GM23338 (cell line): ENCODE data around the gene GAREM1. TPM values are rescaled to one million over a fixed set of nuclear protein-coding genes. Genes with fewer than 3 reads are reported as not detected.

Experiments
- ATAC-seq: fragments of 200-7000 bp; cut with Tn5 transposase; 3 replicates; pipeline ENCODE4 v1.9.1; 2020
- DNase-seq: peaks from one replicate; pipeline ENCODE4 v3.0.0-alpha.2; 2015; ENCODE audit warnings: low spot score
- H2AFZ ChIP-seq: fragments of 200-600 bp; sonication (generic); 2 replicates; pipeline ENCODE4 v1.8.0; 2016; ENCODE audit warnings: antibody characterized with exemption, mild to moderate bottlenecking, moderate library complexity
- H3F3A ChIP-seq: fragments of 200-600 bp; sonication (generic); replicated peaks from 2 replicates; pipeline ENCODE4 v1.8.0; 2017; ENCODE audit warnings: antibody characterized with exemption, mixed run types, low read depth
- H3K27ac ChIP-seq: fragments of 200-600 bp; sonication (generic); 2 replicates; pipeline ENCODE4 v1.6.1; 2016; ENCODE audit warnings: low read depth
- H3K27me3 ChIP-seq: fragments of 200-600 bp; sonication (generic); 2 replicates; pipeline ENCODE4 v1.8.0; 2016; ENCODE audit warnings: mild to moderate bottlenecking, mixed run types, moderate library complexity; ENCODE audit not compliant: insufficient read depth
- H3K36me3 ChIP-seq: fragments of 200-600 bp; sonication (generic); 2 replicates; pipeline ENCODE4 v1.8.0; 2016; ENCODE audit warnings: mild to moderate bottlenecking; ENCODE audit not compliant: insufficient read depth
- H3K4me1 ChIP-seq: fragments of 200-600 bp; sonication (generic); 2 replicates; pipeline ENCODE4 v1.8.0; 2016; ENCODE audit warnings: mild to moderate bottlenecking, moderate library complexity; ENCODE audit not compliant: insufficient read depth
- H3K4me2 ChIP-seq: fragments of 200-600 bp; sonication (generic); 2 replicates; pipeline ENCODE4 v1.7.1; 2017; ENCODE audit warnings: mixed run types
- H3K4me3 ChIP-seq: fragments of 200-600 bp; sonication (generic); 2 replicates; pipeline ENCODE4 v1.6.1; 2016; ENCODE audit warnings: mixed run types
- H3K79me2 ChIP-seq: fragments of 200-600 bp; sonication (generic); replicated peaks from 2 replicates; pipeline ENCODE4 v1.8.0; 2017; ENCODE audit warnings: mild to moderate bottlenecking; ENCODE audit not compliant: insufficient read depth
- H3K9me2 ChIP-seq: fragments of 200-600 bp; sonication (generic); 2 replicates; pipeline ENCODE4 v1.8.0; 2017; ENCODE audit not compliant: insufficient read depth
- H4K20me1 ChIP-seq: fragments of 200-600 bp; sonication (generic); replicated peaks from 2 replicates; pipeline ENCODE4 v1.8.0; 2017; ENCODE audit warnings: mild to moderate bottlenecking; ENCODE audit not compliant: insufficient read depth
- H3K27ac Mint-ChIP-seq: 2 replicates; pipeline ENCODE4 v1.8.0; 2020; ENCODE audit warnings: inconsistent platforms, mild to moderate bottlenecking, moderate library complexity, mixed read lengths
- H3K27me3 Mint-ChIP-seq: 3 replicates; pipeline ENCODE4 v1.8.0; 2022; ENCODE audit warnings: low read depth, mild to moderate bottlenecking, moderate library complexity, mixed read lengths, inconsistent platforms; ENCODE audit not compliant: insufficient read depth, poor library complexity
- H3K36me3 Mint-ChIP-seq: 3 replicates; pipeline ENCODE4 v1.8.0; 2021; ENCODE audit warnings: low read depth, mild to moderate bottlenecking, inconsistent platforms, moderate library complexity, mixed read lengths
- H3K4me1 Mint-ChIP-seq: 3 replicates; pipeline ENCODE4 v1.8.0; 2020; ENCODE audit warnings: mild to moderate bottlenecking, inconsistent platforms, mixed read lengths
- H3K4me3 Mint-ChIP-seq: 3 replicates; pipeline ENCODE4 v1.8.0; 2021; ENCODE audit warnings: moderate library complexity, mild to moderate bottlenecking, inconsistent platforms, mixed read lengths
- H3K9me3 Mint-ChIP-seq: 3 replicates; pipeline ENCODE4 v1.8.0; 2020; ENCODE audit warnings: moderate library complexity, mild to moderate bottlenecking, inconsistent platforms, mixed read lengths
- CREB1 ChIP-seq: fragments of 250-450 bp; sonication (Bioruptor Pico); IDR thresholded peaks from 2 replicates; pipeline ENCODE4 v1.5.0; 2020; ENCODE audit warnings: low read depth, mild to moderate bottlenecking, moderate library complexity
- CTCF ChIP-seq, 2 experiments: fragments of 200-600 bp in 1 of 2; sonication (generic) in 1 of 2; conservative IDR thresholded peaks; 2 replicates each; pipeline versions ENCODE4 v1.5.1 to v1.6.1; 2016 to 2017; ENCODE audit warnings: antibody characterized with exemption in 2 of 2, low read depth in 2 of 2, mild to moderate bottlenecking in 2 of 2, moderate library complexity in 1 of 2
- EZH2 ChIP-seq: fragments of 200-600 bp; sonication (generic); IDR thresholded peaks from one replicate; pipeline ENCODE4 v1.8.0; 2017; ENCODE audit warnings: antibody characterized with exemption, mild to moderate bottlenecking, low read depth; ENCODE audit not compliant: unreplicated experiment
- EZH2phosphoT487 ChIP-seq: fragments of 200-600 bp; sonication (generic); IDR thresholded peaks from one replicate; pipeline ENCODE4 v1.8.1; 2018; ENCODE audit warnings: antibody characterized with exemption; ENCODE audit not compliant: unreplicated experiment
- JUNB ChIP-seq: IDR thresholded peaks from one replicate; pipeline ENCODE4 v1.6.1; 2016; ENCODE audit warnings: antibody characterized with exemption; ENCODE audit not compliant: unreplicated experiment
- NANOG ChIP-seq: IDR thresholded peaks from 2 replicates; pipeline ENCODE4 v1.6.1; 2016; ENCODE audit warnings: antibody characterized with exemption, borderline replicate concordance
- POLR2AphosphoS5 ChIP-seq: IDR thresholded peaks from 2 replicates; pipeline ENCODE4 v1.6.1; 2016; ENCODE audit warnings: antibody characterized with exemption, low read depth
- STAT1 ChIP-seq: IDR thresholded peaks from one replicate; pipeline ENCODE4 v1.6.1; 2016; ENCODE audit warnings: antibody characterized with exemption; ENCODE audit not compliant: unreplicated experiment
- ZNF114 ChIP-seq: fragments of 250-450 bp; sonication (Bioruptor Pico); IDR thresholded peaks from 2 replicates; pipeline ENCODE4 v1.5.0; 2020; ENCODE audit warnings: mild to moderate bottlenecking, moderate library complexity
- ZNF331 ChIP-seq: fragments of 250-450 bp; sonication (Bioruptor Pico); IDR thresholded peaks from 2 replicates; pipeline ENCODE4 v1.5.0; 2020; ENCODE audit warnings: low read depth, mild to moderate bottlenecking, moderate library complexity
- polyA plus RNA-seq: library from polyadenylated mRNA; unstranded; fragments of >200 nt; fragmentation: Nextera tagmentation; extraction: Ambion mirVana; gene quantifications from 2 replicates; pipeline ENCODE4 v1.2.1, GENCODE V29; 2016
- total RNA-seq: library from RNA; depleted of rRNA; stranded (reverse); fragments of >200 nt; shearing (Covaris generic); gene quantifications from 2 replicates; pipeline ENCODE4 v1.2.3, GENCODE V29; 2014
- TF ChIP-seq, protein P1 (sequence below): fragments of 250-450 bp; sonication (Bioruptor Pico); IDR thresholded peaks from 2 replicates; pipeline ENCODE4 v1.5.0; 2020; ENCODE audit warnings: mild to moderate bottlenecking, moderate library complexity
- TF ChIP-seq, protein P2 (sequence below): IDR thresholded peaks from one replicate; pipeline ENCODE4 v1.6.1; 2018; ENCODE audit warnings: antibody characterized with exemption; ENCODE audit not compliant: unreplicated experiment
- TF ChIP-seq, protein P3 (sequence below): IDR thresholded peaks from 2 replicates; pipeline ENCODE4 v1.6.1; 2016; ENCODE audit warnings: antibody characterized with exemption

The GAREM1 gene
- total and polyA plus RNA-seq, 2 experiments from 2014 or later = 2.7 to 6.0 TPM

DNA sequence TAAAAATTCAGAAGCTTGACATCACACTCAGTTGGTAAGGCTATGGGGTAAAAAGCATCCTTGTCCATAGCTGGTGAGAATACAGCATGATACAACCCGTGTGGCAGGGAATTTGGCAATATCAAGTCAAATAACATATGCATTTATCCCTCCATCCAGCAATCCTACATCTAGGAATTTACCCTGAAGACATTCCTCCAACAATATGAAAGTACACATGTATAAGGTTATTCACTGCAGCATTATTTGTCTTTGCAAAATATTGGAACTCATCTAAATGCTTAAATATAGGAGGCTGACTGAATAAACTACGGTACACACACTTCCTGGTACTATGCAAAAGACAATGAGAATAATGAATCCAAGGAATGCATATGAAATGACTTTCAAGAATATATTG lies 179.9 kb downstream of the GAREM1 start:
- Mint-ChIP-seq H3K27ac (no peak overlapping the region), H3K9me3 (no peaks in the 10 kb centered on the region; the same call in 2 of the 3 replicates), H3K4me1 (no peaks in the 10 kb centered on the region), H3K4me3 (no peak overlapping the region), H3K27me3 (no peaks in the 10 kb centered on the region), H3K36me3 (no peaks in the 10 kb centered on the region)
- H3K4me1 ChIP-seq = no peaks in the 10 kb centered on the region
- no peak overlapping the region for H2AFZ ChIP-seq
- ATAC-seq = no peak
- H3K36me3 ChIP-seq = no peaks in the 10 kb centered on the region
- no peaks in the 10 kb centered on the region for H4K20me1 ChIP-seq
- no peaks in the 10 kb centered on the region for H3K9me2 ChIP-seq
- no peak for DNase-seq
- no peak overlapping the region for H3K27ac ChIP-seq
- no peak overlapping the region for H3K4me3 ChIP-seq
- H3F3A ChIP-seq = no peaks in the 10 kb centered on the region
- no peaks in the 10 kb centered on the region for H3K27me3 ChIP-seq
- no peaks in the 10 kb centered on the region for H3K79me2 ChIP-seq
- TF ChIP-seq EZH2phosphoT487 = no peak
- TF ChIP-seq, protein P1, sequence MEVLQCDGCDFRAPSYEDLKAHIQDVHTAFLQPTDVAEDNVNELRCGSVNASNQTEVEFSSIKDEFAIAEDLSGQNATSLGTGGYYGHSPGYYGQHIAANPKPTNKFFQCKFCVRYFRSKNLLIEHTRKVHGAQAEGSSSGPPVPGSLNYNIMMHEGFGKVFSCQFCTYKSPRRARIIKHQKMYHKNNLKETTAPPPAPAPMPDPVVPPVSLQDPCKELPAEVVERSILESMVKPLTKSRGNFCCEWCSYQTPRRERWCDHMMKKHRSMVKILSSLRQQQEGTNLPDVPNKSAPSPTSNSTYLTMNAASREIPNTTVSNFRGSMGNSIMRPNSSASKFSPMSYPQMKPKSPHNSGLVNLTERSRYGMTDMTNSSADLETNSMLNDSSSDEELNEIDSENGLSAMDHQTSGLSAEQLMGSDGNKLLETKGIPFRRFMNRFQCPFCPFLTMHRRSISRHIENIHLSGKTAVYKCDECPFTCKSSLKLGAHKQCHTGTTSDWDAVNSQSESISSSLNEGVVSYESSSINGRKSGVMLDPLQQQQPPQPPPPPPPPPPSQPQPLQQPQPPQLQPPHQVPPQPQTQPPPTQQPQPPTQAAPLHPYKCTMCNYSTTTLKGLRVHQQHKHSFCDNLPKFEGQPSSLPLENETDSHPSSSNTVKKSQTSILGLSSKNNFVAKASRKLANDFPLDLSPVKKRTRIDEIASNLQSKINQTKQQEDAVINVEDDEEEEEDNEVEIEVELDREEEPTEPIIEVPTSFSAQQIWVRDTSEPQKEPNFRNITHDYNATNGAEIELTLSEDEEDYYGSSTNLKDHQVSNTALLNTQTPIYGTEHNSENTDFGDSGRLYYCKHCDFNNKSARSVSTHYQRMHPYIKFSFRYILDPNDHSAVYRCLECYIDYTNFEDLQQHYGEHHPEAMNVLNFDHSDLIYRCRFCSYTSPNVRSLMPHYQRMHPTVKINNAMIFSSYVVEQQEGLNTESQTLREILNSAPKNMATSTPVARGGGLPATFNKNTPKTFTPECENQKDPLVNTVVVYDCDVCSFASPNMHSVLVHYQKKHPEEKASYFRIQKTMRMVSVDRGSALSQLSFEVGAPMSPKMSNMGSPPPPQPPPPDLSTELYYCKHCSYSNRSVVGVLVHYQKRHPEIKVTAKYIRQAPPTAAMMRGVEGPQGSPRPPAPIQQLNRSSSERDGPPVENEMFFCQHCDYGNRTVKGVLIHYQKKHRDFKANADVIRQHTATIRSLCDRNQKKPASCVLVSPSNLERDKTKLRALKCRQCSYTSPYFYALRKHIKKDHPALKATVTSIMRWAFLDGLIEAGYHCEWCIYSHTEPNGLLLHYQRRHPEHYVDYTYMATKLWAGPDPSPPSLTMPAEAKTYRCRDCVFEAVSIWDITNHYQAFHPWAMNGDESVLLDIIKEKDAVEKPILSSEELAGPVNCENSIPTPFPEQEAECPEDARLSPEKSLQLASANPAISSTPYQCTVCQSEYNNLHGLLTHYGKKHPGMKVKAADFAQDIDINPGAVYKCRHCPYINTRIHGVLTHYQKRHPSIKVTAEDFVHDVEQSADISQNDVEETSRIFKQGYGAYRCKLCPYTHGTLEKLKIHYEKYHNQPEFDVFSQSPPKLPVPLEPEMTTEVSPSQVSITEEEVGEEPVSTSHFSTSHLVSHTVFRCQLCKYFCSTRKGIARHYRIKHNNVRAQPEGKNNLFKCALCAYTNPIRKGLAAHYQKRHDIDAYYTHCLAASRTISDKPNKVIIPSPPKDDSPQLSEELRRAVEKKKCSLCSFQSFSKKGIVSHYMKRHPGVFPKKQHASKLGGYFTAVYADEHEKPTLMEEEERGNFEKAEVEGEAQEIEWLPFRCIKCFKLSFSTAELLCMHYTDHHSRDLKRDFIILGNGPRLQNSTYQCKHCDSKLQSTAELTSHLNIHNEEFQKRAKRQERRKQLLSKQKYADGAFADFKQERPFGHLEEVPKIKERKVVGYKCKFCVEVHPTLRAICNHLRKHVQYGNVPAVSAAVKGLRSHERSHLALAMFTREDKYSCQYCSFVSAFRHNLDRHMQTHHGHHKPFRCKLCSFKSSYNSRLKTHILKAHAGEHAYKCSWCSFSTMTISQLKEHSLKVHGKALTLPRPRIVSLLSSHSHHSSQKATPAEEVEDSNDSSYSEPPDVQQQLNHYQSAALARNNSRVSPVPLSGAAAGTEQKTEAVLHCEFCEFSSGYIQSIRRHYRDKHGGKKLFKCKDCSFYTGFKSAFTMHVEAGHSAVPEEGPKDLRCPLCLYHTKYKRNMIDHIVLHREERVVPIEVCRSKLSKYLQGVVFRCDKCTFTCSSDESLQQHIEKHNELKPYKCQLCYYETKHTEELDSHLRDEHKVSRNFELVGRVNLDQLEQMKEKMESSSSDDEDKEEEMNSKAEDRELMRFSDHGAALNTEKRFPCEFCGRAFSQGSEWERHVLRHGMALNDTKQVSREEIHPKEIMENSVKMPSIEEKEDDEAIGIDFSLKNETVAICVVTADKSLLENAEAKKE (CRISPR knock-in tag) = no peak
- no peak for TF ChIP-seq CREB1 (CRISPR knock-in tag)
- no peak for TF ChIP-seq ZNF331
- TF ChIP-seq EZH2 = no peak
- TF ChIP-seq ZNF114 = no peak
- no peak for TF ChIP-seq CTCF (conservative IDR thresholded peaks at IDR 0.05; ENCODE audit: low read depth in 2 of 2)
- no peak for TF ChIP-seq POLR2AphosphoS5
- TF ChIP-seq, protein P2, sequence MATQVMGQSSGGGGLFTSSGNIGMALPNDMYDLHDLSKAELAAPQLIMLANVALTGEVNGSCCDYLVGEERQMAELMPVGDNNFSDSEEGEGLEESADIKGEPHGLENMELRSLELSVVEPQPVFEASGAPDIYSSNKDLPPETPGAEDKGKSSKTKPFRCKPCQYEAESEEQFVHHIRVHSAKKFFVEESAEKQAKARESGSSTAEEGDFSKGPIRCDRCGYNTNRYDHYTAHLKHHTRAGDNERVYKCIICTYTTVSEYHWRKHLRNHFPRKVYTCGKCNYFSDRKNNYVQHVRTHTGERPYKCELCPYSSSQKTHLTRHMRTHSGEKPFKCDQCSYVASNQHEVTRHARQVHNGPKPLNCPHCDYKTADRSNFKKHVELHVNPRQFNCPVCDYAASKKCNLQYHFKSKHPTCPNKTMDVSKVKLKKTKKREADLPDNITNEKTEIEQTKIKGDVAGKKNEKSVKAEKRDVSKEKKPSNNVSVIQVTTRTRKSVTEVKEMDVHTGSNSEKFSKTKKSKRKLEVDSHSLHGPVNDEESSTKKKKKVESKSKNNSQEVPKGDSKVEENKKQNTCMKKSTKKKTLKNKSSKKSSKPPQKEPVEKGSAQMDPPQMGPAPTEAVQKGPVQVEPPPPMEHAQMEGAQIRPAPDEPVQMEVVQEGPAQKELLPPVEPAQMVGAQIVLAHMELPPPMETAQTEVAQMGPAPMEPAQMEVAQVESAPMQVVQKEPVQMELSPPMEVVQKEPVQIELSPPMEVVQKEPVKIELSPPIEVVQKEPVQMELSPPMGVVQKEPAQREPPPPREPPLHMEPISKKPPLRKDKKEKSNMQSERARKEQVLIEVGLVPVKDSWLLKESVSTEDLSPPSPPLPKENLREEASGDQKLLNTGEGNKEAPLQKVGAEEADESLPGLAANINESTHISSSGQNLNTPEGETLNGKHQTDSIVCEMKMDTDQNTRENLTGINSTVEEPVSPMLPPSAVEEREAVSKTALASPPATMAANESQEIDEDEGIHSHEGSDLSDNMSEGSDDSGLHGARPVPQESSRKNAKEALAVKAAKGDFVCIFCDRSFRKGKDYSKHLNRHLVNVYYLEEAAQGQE = no peak
- no peak for TF ChIP-seq JUNB
- no peak for TF ChIP-seq NANOG
- TF ChIP-seq, protein P3, sequence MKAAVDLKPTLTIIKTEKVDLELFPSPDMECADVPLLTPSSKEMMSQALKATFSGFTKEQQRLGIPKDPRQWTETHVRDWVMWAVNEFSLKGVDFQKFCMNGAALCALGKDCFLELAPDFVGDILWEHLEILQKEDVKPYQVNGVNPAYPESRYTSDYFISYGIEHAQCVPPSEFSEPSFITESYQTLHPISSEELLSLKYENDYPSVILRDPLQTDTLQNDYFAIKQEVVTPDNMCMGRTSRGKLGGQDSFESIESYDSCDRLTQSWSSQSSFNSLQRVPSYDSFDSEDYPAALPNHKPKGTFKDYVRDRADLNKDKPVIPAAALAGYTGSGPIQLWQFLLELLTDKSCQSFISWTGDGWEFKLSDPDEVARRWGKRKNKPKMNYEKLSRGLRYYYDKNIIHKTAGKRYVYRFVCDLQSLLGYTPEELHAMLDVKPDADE = no peak
- no peak for TF ChIP-seq STAT1
- H3K4me2 ChIP-seq = no peak overlapping the region
